K562 (cell line): ENCODE measurements around the gene XPC. TPM values are rescaled to one million over a fixed set of nuclear protein-coding genes. Genes with fewer than 3 reads are reported as not detected.

Source experiments
- ATAC-seq: fragments of 200-7000 bp; cut with Tn5 transposase; 3 replicates; pipeline ENCODE4 v1.9.1; 2020; ENCODE audit warnings: moderate library complexity
- BruUV-seq: library from RNA; stranded (reverse); fragments of 400-500 nt; replicated peaks from 2 replicates; lab custom pipeline; 2021; lab: Mats Ljungman, UMichigan
- CTCF ChIA-PET: fragments of 300-600 bp; formaldehyde crosslinking; extraction: SDS; loops from one replicate; lab custom pipeline; 2021; ENCODE audit warnings: low intra/inter-chr PET ratio; lab: Yijun Ruan, JAX
- POLR2A ChIA-PET: fragments of 300-600, 350-650 bp; sonication (Branson Sonifier 250); formaldehyde crosslinking; extraction: SDS; loops from one replicate; lab custom pipeline; 2021; ENCODE audit warnings: antibody characterized with exemption, inconsistent platforms; lab: Yijun Ruan, JAX
- DNase-seq, 4 experiments: peaks; one replicate each; pipeline versions ENCODE4 v3.0.0 to v3.0.0-alpha.2; 2011 to 2018; ENCODE audit warnings: low spot score in 3 of 4, mixed read lengths in 3 of 4; ENCODE audit errors: extremely low read depth in 1 of 4
- FAIRE-seq: peaks from 2 replicates; lab custom pipeline; 2011; peaks lifted over from hg19 to GRCh38; lab: Jason Lieb, UNC
- H2AFZ ChIP-seq: 2 replicates; pipeline ENCODE4 v1.6.0; 2011; ENCODE audit warnings: low read depth, low read length, control low read depth, inconsistent platforms
- H3K27ac ChIP-seq: fragments of 200-600 bp; 3 replicates; pipeline ENCODE4 v1.8.0; 2011; ENCODE audit warnings: low read depth, mild to moderate bottlenecking, control low read depth, inconsistent platforms, low read length, moderate library complexity, mixed read lengths; ENCODE audit errors: extremely low read depth
- H3K27me3 ChIP-seq, 2 experiments: fragments of 300-600 bp in 1 of 2; 2 replicates in 1 of 2; 3 replicates in 1 of 2; pipeline versions ENCODE4 v1.6.0 to v1.8.0; 2011; ENCODE audit warnings: inconsistent platforms in 2 of 2, low read length in 2 of 2, mild to moderate bottlenecking in 1 of 2, mixed read lengths in 1 of 2, moderate library complexity in 1 of 2; ENCODE audit not compliant: control insufficient read depth in 2 of 2, insufficient read depth in 2 of 2
- H3K36me3 ChIP-seq: fragments of 300-600 bp; 3 replicates; pipeline ENCODE4 v1.8.0; 2011; ENCODE audit warnings: mild to moderate bottlenecking, low read length, inconsistent platforms; ENCODE audit not compliant: control insufficient read depth, insufficient read depth
- H3K4me1 ChIP-seq, 2 experiments: fragments of 200-600 bp in 1 of 2; replicated peaks in 1 of 2; 2 replicates in 1 of 2; 3 replicates in 1 of 2; pipeline versions ENCODE4 v1.5.1 to v1.8.0; 2011; ENCODE audit warnings: inconsistent platforms in 2 of 2, low read length in 2 of 2, mild to moderate bottlenecking in 1 of 2, mixed read lengths in 1 of 2, moderate library complexity in 1 of 2; ENCODE audit not compliant: control insufficient read depth in 2 of 2, insufficient read depth in 2 of 2
- H3K4me2 ChIP-seq: 2 replicates; pipeline ENCODE4 v1.6.1; 2011; ENCODE audit warnings: low read length, control low read depth, inconsistent platforms, mixed read lengths; ENCODE audit not compliant: insufficient read depth
- H3K4me3 ChIP-seq: fragments of 200-600 bp; sonication (generic), shearing (Covaris generic); 2 replicates; pipeline ENCODE4 v1.5.1; 2016; ENCODE audit warnings: control low read depth, inconsistent platforms
- H3K79me2 ChIP-seq: fragments of 200-600 bp; 3 replicates; pipeline ENCODE4 v1.8.0; 2011; ENCODE audit warnings: low read length, inconsistent platforms; ENCODE audit not compliant: control insufficient read depth, insufficient read depth
- H3K9ac ChIP-seq, 2 experiments: 2 replicates each; pipeline versions ENCODE4 v1.6.0 to v1.6.1; 2011; ENCODE audit warnings: low read depth in 2 of 2, low read length in 2 of 2, control low read depth in 1 of 2, inconsistent platforms in 1 of 2, mild to moderate bottlenecking in 1 of 2, mixed read lengths in 1 of 2; ENCODE audit not compliant: insufficient read depth in 1 of 2
- H3K9me1 ChIP-seq: one replicate; pipeline ENCODE4 v1.6.0; 2011; ENCODE audit warnings: inconsistent platforms, mild to moderate bottlenecking, low read length, moderate library complexity; ENCODE audit not compliant: control insufficient read depth, insufficient read depth
- H3K9me3 ChIP-seq: replicated peaks from 2 replicates; pipeline ENCODE4 v1.5.1; 2011; ENCODE audit warnings: low read depth, low read length, inconsistent platforms; ENCODE audit not compliant: control insufficient read depth, insufficient read depth
- H4K20me1 ChIP-seq: replicated peaks from 2 replicates; pipeline ENCODE4 v1.6.1; 2011; ENCODE audit warnings: low read length, inconsistent platforms, mixed read lengths; ENCODE audit not compliant: control insufficient read depth, insufficient read depth
- ATF7 ChIP-seq: fragments of 450-650 bp; IDR thresholded peaks from 2 replicates; pipeline ENCODE4 v1.7.1; 2014; ENCODE audit warnings: mild to moderate bottlenecking, moderate library complexity
- CREM ChIP-seq: IDR thresholded peaks from 2 replicates; pipeline ENCODE4 v1.6.1; 2014; ENCODE audit warnings: antibody characterized with exemption, low read depth
- EGR1 ChIP-seq: fragments of 450-650 bp; conservative IDR thresholded peaks from 2 replicates; pipeline ENCODE4 v1.6.1; 2017; ENCODE audit warnings: mild to moderate bottlenecking
- FOXJ3 ChIP-seq: sonication (generic); formaldehyde crosslinking; IDR thresholded peaks from 2 replicates; pipeline ENCODE4 v1.4.0; 2020; ENCODE audit warnings: mild to moderate bottlenecking, missing genetic modification reagents
- RUNX1 ChIP-seq: sonication (generic); IDR thresholded peaks from 2 replicates; pipeline ENCODE4 v1.6.1; 2016; ENCODE audit warnings: antibody characterized with exemption, low read depth
- TGIF2 ChIP-seq: sonication (generic); formaldehyde crosslinking; IDR thresholded peaks from 2 replicates; pipeline ENCODE4 v1.8.1; 2022; ENCODE audit warnings: mild to moderate bottlenecking, missing genetic modification reagents, moderate library complexity
- ZFP36 ChIP-seq: fragments of 150-350 bp; IDR thresholded peaks from 2 replicates; pipeline ENCODE4 v1.6.1; 2018; ENCODE audit warnings: low read length, low read depth; ENCODE audit not compliant: partially characterized antibody
- ZNF143 ChIP-seq: sonication (generic); formaldehyde crosslinking; IDR thresholded peaks from 2 replicates; pipeline ENCODE4 v1.9.0; 2022; ENCODE audit warnings: mild to moderate bottlenecking, missing genetic modification reagents
- ZNF23 ChIP-seq: fragments of 250-450 bp; sonication (Bioruptor Pico); IDR thresholded peaks from 2 replicates; pipeline ENCODE4 v1.4.0; 2020; ENCODE audit warnings: mild to moderate bottlenecking
- ZNF75A ChIP-seq: fragments of 450-650 bp; formaldehyde crosslinking; IDR thresholded peaks from 2 replicates; pipeline ENCODE4 v1.4.0; 2020; ENCODE audit warnings: mild to moderate bottlenecking
- WGBS: fragments of 100-300 bp; shearing (Covaris generic); methylation state at CpG from one replicate; pipeline ENCODE4 v1.1.6; 2016; ENCODE audit warnings: low coverage, mixed read lengths; ENCODE audit not compliant: insufficient coverage; ENCODE audit errors: missing lambda C conversion rate; 5-methylcytosine and 5-hydroxymethylcytosine counted together
- in situ Hi-C: fragments of 300-500 bp; cut with MboI; formaldehyde crosslinking; loops from 4 replicates; pipeline ENCODE4 v1.15.0; 2018; ENCODE audit warnings: inconsistent platforms, mixed read lengths
- intact Hi-C: fragments of 100-400 bp; cut with micrococcal nuclease; formaldehyde crosslinking; loops from 2 replicates; pipeline ENCODE4 v1.14.2; 2022
- polyA plus RNA-seq, 8 experiments: library from polyadenylated mRNA; depleted of rRNA in 4 of 8; stranded (reverse) in 5 of 8; unstranded in 3 of 8; fragments of >200 nt; fragmentation: Nextera tagmentation in 2 of 8; fragmentation: Illumina TruSeq in 1 of 8; extraction: Ambion mirVana in 2 of 8; extraction: Trizol in 1 of 8; gene quantifications; 2 replicates each; pipeline versions ENCODE4 v1.2.1 to v1.2.3, GENCODE V29; 2011 to 2014; ENCODE audit warnings: inconsistent platforms in 1 of 8, missing spikeins in 1 of 8
- total RNA-seq, 7 experiments: library from RNA; depleted of rRNA in 6 of 7; stranded (reverse); fragments of >200 nt in 6 of 7; fragmentation: Illumina TruSeq in 2 of 7; extraction: Trizol in 2 of 7; gene quantifications; 2 replicates each; pipeline versions ENCODE4 v1.2.1 to v1.2.3, GENCODE V29; 2011 to 2021; ENCODE audit warnings: low replicate concordance in 1 of 7
- TF ChIP-seq, protein P1 (sequence below): fragments of 250-450 bp; sonication (Bioruptor Pico); IDR thresholded peaks from 2 replicates; pipeline ENCODE4 v1.9.0; 2021; ENCODE audit warnings: mild to moderate bottlenecking, inconsistent platforms
- TF ChIP-seq, protein P2 (sequence below): sonication (generic); formaldehyde crosslinking; IDR thresholded peaks from 2 replicates; pipeline ENCODE4 v1.9.0; 2022; ENCODE audit warnings: mild to moderate bottlenecking, missing genetic modification reagents

Gene XPC
- total and polyA plus RNA-seq, 9 of the 15 experiments (the other 6 are each of a cell fraction or from before 2014, with no cell fraction given), result 3.8 to 54.7 (median 41.3) TPM

DNA sequence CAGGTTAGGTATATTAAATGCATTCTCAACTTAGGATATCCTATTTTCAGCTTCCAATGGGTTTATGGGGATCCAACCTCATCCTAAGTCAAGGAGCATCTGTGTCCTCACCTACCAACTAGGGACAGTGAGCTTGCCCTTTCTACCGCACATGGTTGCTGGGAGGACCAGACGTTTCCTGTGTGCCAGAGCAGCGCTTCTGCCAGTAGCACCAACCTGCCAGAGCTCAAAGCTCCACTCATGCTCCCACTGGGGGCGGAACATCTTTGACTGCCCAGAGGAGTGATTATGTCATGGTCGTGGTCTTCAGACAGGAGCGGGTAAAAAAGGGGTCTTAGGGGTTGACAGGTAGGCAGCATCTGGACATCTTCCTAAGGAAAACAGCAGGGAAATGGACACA lies 24.7 kb downstream of the XPC start:
- Histone ChIP-seq H4K20me1 (no peaks in the 10 kb centered on the region; the same call in 1 of the 2 replicates), H3K36me3 (peaks cover 74% of the 10 kb centered on the region), H3K79me2 (no peaks in the 10 kb centered on the region), H3K4me3 (no peak overlapping the region), H2AFZ (no peak overlapping the region), H3K27ac (no peak overlapping the region), H3K4me1 (no peaks in the 10 kb centered on the region; a peak in 1 of 5 replicates), H3K4me2 (no peak overlapping the region), H3K27me3 (no peaks in the 10 kb centered on the region), H3K9ac (no peak overlapping the region), H3K9me3 (no peaks in the 10 kb centered on the region), H3K9me1 (no peaks in the 10 kb centered on the region)
- in situ Hi-C loops, result no loop called here
- POLR2A ChIA-PET, result interaction anchor here (0.5 to 3.6 kb wide), 5 partner anchors 9 to 29 kb away, joined by 3 to 18 read pairs (median 3); partner anchors contain the start of genes CHCHD4, LSM3, TMEM43 and XPC
- WGBS, result 93% methylated on average over 5 of the region's 6 CpGs
- DNase-seq (no peak), FAIRE-seq (no peak), ATAC-seq (no peak)
- CTCF ChIA-PET, result interaction anchor here (1.1 kb wide), 1 partner anchor 314 kb away, joined by 3 read pairs; no protein-coding TSS in a partner anchor
- intact Hi-C loops, result no loop called here
- BruUV-seq, result no TSS peak
- no peak for TF ChIP-seq ZNF23 (CRISPR knock-in tag)
- no peak for TF ChIP-seq EGR1
- TF ChIP-seq ZNF143 (CRISPR knock-in tag), result no peak
- TF ChIP-seq, protein P1, sequence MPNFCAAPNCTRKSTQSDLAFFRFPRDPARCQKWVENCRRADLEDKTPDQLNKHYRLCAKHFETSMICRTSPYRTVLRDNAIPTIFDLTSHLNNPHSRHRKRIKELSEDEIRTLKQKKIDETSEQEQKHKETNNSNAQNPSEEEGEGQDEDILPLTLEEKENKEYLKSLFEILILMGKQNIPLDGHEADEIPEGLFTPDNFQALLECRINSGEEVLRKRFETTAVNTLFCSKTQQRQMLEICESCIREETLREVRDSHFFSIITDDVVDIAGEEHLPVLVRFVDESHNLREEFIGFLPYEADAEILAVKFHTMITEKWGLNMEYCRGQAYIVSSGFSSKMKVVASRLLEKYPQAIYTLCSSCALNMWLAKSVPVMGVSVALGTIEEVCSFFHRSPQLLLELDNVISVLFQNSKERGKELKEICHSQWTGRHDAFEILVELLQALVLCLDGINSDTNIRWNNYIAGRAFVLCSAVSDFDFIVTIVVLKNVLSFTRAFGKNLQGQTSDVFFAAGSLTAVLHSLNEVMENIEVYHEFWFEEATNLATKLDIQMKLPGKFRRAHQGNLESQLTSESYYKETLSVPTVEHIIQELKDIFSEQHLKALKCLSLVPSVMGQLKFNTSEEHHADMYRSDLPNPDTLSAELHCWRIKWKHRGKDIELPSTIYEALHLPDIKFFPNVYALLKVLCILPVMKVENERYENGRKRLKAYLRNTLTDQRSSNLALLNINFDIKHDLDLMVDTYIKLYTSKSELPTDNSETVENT (CRISPR knock-in tag), result no peak
- TF ChIP-seq, protein P2, sequence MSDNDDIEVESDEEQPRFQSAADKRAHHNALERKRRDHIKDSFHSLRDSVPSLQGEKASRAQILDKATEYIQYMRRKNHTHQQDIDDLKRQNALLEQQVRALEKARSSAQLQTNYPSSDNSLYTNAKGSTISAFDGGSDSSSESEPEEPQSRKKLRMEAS (CRISPR knock-in tag), result no peak
- TF ChIP-seq ZFP36, result no peak
- TF ChIP-seq CREM, result no peak
- no peak for TF ChIP-seq FOXJ3 (CRISPR knock-in tag)
- TF ChIP-seq ZNF75A (CRISPR knock-in tag), result no peak
- no peak for TF ChIP-seq TGIF2
- TF ChIP-seq ATF7, result no peak
- TF ChIP-seq RUNX1, result no peak
